Smooth muscle cell (in vitro differentiated cells): ENCODE results near the gene ADD3. TPM values are rescaled to one million over a fixed set of nuclear protein-coding genes. Genes with fewer than 3 reads are reported as not detected.
A peak's percentile ranks its signal among the peaks of the same experiment; 100 is the strongest.

ENCODE experiments used
- DNase-seq: peaks from one replicate; lab custom pipeline; 2025; ENCODE audit not compliant: unreplicated experiment; lab: John Stamatoyannopoulos, UW
- H2AFZ ChIP-seq: fragments of 200-600 bp; sonication (generic); 2 replicates; pipeline ENCODE4 v1.6.0; 2016; ENCODE audit warnings: antibody characterized with exemption, low read depth, mild to moderate bottlenecking
- H3F3A ChIP-seq: fragments of 200-600 bp; sonication (generic); 2 replicates; pipeline ENCODE4 v1.6.0; 2017; ENCODE audit warnings: antibody characterized with exemption, low read depth
- H3K27ac ChIP-seq: fragments of 200-600 bp; sonication (generic); 2 replicates; pipeline ENCODE4 v1.5.1; 2016; ENCODE audit warnings: low read depth, mild to moderate bottlenecking
- H3K27me3 ChIP-seq: fragments of 200-600 bp; sonication (generic); 2 replicates; pipeline ENCODE4 v1.6.1; 2016; ENCODE audit warnings: low read depth, mild to moderate bottlenecking
- H3K36me3 ChIP-seq: fragments of 200-600 bp; sonication (generic); 2 replicates; pipeline ENCODE4 v1.5.1; 2016; ENCODE audit warnings: low read depth
- H3K4me1 ChIP-seq: fragments of 200-600 bp; sonication (generic); 2 replicates; pipeline ENCODE4 v1.5.1; 2016; ENCODE audit warnings: low read depth
- H3K4me2 ChIP-seq: fragments of 200-600 bp; sonication (generic); 2 replicates; pipeline ENCODE4 v1.6.0; 2016; ENCODE audit warnings: mild to moderate bottlenecking
- H3K4me3 ChIP-seq: fragments of 200-600 bp; sonication (generic); 2 replicates; pipeline ENCODE4 v1.5.1; 2016; ENCODE audit warnings: mild to moderate bottlenecking
- H3K79me2 ChIP-seq: fragments of 200-600 bp; sonication (generic); 2 replicates; pipeline ENCODE4 v1.6.0; 2016; ENCODE audit warnings: low read depth, mild to moderate bottlenecking
- H3K9ac ChIP-seq: fragments of 200-600 bp; sonication (generic); 2 replicates; pipeline ENCODE4 v1.6.0; 2016; ENCODE audit warnings: low read depth
- H3K9me3 ChIP-seq: fragments of 200-600 bp; sonication (generic); replicated peaks from 2 replicates; pipeline ENCODE4 v1.5.1; 2016; ENCODE audit warnings: low read depth
- H4K20me1 ChIP-seq: fragments of 200-600 bp; sonication (generic); 2 replicates; pipeline ENCODE4 v1.6.0; 2016; ENCODE audit warnings: low read depth
- WGBS: methylation state at CpG from one replicate; pipeline ENCODE4 v1.1.7; 2016; ENCODE audit warnings: low lambda C conversion rate; 5-methylcytosine and 5-hydroxymethylcytosine counted together
- polyA plus RNA-seq: library from polyadenylated mRNA; unstranded; fragments of >200 nt; fragmentation: Nextera tagmentation; extraction: Ambion mirVana; gene quantifications from 2 replicates; pipeline ENCODE4 v1.2.1, GENCODE V29; 2016
- total RNA-seq: library from RNA; depleted of rRNA; stranded (reverse); fragments of >200 nt; gene quantifications from 2 replicates; pipeline ENCODE4 v1.2.3, GENCODE V29; 2014
- TF ChIP-seq, protein P1 (sequence below): fragments of 200-600 bp; sonication (generic); IDR thresholded peaks from 2 replicates; pipeline ENCODE4 v1.5.1; 2017; ENCODE audit warnings: borderline replicate concordance, mild to moderate bottlenecking, antibody characterized with exemption; ENCODE audit not compliant: insufficient read depth, poor library complexity, severe bottlenecking

Gene ADD3
- total and polyA plus RNA-seq, 2 experiments from 2014 or later: 75.0 to 155 TPM

DNA sequence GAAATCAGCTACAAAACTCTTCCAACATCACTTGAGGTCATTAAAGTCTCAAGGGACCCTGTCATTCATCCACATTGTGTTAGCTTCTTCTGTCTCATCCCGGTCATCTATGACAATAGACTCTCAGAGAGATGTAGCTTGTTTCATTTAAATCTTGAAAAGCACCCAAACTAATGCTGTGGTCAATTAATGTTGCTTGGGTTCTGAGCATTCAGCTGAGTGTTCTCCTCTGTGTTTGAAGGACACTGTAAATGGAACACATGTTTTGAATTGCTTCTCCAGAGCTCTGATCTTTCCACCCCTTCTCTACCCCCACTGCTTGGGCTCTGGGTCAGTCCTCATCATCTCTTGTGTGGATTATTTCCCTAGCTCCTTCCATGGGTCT lies 19.6 kb upstream of the ADD3 start:
- WGBS: 81% methylated on average over 1 of the region's 1 CpG
- peak overlapping the region; percentile 61 for H3K4me2 ChIP-seq

DNA sequence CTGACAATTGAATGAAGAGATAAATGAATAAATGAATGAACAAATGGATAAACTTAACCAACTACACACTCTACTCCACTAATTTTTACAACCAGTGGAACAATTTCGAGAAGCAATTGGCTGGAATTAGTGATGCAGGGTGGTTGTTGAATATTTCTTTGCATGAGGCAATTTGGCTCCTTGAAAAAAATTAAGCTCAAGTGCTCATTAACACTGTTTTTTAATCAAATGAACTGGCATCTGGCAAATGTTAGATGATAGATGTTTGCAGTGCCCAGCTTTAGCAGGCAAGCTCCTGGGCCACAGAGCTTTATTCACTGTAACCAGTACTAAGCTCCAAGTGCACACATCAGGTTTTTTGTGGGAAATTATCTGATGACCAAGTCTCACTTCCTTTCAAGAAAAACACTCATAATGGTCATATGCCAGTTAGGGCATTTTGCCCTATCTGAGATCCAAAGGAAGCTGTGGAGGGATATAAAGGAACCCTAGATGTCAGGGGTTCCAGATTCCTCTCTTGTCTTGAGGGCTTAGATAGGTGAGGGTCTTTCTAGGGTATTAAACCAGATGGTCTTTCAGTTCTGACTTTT lies 16.4 kb upstream of the ADD3 start:
- H2AFZ ChIP-seq: peak overlapping the region; percentile 44
- H3K9me3 ChIP-seq: no peaks in the 10 kb centered on the region
- no peaks in the 10 kb centered on the region for H4K20me1 ChIP-seq
- H3K27ac ChIP-seq: peak overlapping the region; percentile 92
- peaks cover 29% of the 10 kb centered on the region for H3F3A ChIP-seq
- H3K79me2 ChIP-seq: no peaks in the 10 kb centered on the region
- no peaks in the 10 kb centered on the region for H3K36me3 ChIP-seq
- H3K9ac ChIP-seq: peak overlapping the region; percentile 68
- no peak overlapping the region for H3K4me3 ChIP-seq
- no peaks in the 10 kb centered on the region for H3K27me3 ChIP-seq
- TF ChIP-seq, protein P1, sequence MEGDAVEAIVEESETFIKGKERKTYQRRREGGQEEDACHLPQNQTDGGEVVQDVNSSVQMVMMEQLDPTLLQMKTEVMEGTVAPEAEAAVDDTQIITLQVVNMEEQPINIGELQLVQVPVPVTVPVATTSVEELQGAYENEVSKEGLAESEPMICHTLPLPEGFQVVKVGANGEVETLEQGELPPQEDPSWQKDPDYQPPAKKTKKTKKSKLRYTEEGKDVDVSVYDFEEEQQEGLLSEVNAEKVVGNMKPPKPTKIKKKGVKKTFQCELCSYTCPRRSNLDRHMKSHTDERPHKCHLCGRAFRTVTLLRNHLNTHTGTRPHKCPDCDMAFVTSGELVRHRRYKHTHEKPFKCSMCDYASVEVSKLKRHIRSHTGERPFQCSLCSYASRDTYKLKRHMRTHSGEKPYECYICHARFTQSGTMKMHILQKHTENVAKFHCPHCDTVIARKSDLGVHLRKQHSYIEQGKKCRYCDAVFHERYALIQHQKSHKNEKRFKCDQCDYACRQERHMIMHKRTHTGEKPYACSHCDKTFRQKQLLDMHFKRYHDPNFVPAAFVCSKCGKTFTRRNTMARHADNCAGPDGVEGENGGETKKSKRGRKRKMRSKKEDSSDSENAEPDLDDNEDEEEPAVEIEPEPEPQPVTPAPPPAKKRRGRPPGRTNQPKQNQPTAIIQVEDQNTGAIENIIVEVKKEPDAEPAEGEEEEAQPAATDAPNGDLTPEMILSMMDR: no peak
- 86% methylated on average over 1 of the region's 1 CpG for WGBS
- peak overlapping the region; percentile 80 for H3K4me2 ChIP-seq
- H3K4me1 ChIP-seq: peaks cover 15% of the 10 kb centered on the region
- DNase-seq: no peak

More for the DNA sequence above, 19.6 kb upstream of the ADD3 start:
- H4K20me1 ChIP-seq: no peaks in the 10 kb centered on the region
- no peak for DNase-seq
- H3K9me3 ChIP-seq: no peaks in the 10 kb centered on the region
- H3F3A ChIP-seq: peaks cover 32% of the 10 kb centered on the region
- H3K4me1 ChIP-seq: peaks cover 12% of the 10 kb centered on the region
- peak overlapping the region; percentile 17 for H2AFZ ChIP-seq
- H3K27ac ChIP-seq: peak overlapping the region; percentile 93
- peak overlapping the region; percentile 48 for H3K9ac ChIP-seq
- TF ChIP-seq, protein P1: no peak
- H3K4me3 ChIP-seq: no peak overlapping the region
- no peaks in the 10 kb centered on the region for H3K79me2 ChIP-seq
- no peaks in the 10 kb centered on the region for H3K27me3 ChIP-seq
- no peaks in the 10 kb centered on the region for H3K36me3 ChIP-seq

DNA sequence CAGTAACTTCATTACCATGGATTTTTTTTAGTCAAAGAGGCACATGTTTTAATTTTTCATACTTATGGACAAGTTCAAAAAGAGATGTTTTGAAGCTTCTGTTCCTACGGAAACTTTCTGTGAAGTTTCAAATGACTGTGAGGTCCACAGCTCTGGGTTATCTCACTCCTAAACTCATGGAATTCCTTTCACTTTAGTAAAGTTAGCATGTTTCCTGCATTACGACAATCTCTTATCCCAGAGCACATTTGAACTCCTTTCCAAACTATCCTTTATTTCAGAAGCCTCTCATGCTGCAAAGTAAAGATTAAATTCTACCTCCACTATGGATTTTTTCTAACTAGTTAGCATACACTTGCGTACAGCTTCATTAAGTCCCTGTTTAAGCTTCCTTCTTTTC lies 15.3 kb upstream of the ADD3 start:
- H3K9ac ChIP-seq: peak overlapping the region; percentile 68
- no peak for DNase-seq

More for the DNA sequence above, 15.3 kb upstream of the ADD3 start:
- no peaks in the 10 kb centered on the region for H4K20me1 ChIP-seq
- H2AFZ ChIP-seq: peak overlapping the region; percentile 20
- WGBS: 22% methylated on average over 3 of the region's 3 CpGs
- H3K36me3 ChIP-seq: no peaks in the 10 kb centered on the region
- peak overlapping the region; percentile 24 for H3K4me3 ChIP-seq
- peak overlapping the region; percentile 80 for H3K4me2 ChIP-seq
- H3K4me1 ChIP-seq: peaks cover 10% of the 10 kb centered on the region
- H3K9me3 ChIP-seq: no peaks in the 10 kb centered on the region
- no peaks in the 10 kb centered on the region for H3K79me2 ChIP-seq
- TF ChIP-seq, protein P1: no peak
- peaks cover 23% of the 10 kb centered on the region for H3F3A ChIP-seq
- no peaks in the 10 kb centered on the region for H3K27me3 ChIP-seq
- H3K27ac ChIP-seq: peak overlapping the region; percentile 92
